ENCODE data around the gene CXCL8.

DNA sequence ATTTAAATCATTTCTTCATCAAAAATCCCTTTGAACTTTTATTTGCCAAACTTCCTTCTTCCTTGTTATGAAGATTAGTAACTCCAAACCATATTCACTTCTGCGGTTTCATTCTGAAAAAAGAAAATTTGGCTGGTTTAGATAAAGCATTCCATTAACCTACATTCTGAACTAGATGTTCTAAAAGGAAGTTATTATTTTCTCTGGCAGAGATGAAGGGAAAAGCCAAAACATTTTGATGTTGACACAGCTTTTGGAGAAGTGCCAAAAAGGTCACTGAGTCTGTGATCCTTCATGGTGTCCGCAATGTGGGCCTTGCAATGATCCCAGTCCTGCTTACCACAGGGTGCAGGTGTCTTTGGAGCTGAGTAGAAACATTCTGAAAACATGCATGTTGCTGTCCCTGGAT lies 36.0 kb downstream of the CXCL8 start:
- TF ChIP-seq, protein P1, sequence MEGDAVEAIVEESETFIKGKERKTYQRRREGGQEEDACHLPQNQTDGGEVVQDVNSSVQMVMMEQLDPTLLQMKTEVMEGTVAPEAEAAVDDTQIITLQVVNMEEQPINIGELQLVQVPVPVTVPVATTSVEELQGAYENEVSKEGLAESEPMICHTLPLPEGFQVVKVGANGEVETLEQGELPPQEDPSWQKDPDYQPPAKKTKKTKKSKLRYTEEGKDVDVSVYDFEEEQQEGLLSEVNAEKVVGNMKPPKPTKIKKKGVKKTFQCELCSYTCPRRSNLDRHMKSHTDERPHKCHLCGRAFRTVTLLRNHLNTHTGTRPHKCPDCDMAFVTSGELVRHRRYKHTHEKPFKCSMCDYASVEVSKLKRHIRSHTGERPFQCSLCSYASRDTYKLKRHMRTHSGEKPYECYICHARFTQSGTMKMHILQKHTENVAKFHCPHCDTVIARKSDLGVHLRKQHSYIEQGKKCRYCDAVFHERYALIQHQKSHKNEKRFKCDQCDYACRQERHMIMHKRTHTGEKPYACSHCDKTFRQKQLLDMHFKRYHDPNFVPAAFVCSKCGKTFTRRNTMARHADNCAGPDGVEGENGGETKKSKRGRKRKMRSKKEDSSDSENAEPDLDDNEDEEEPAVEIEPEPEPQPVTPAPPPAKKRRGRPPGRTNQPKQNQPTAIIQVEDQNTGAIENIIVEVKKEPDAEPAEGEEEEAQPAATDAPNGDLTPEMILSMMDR (IDR thresholded peaks at IDR 0.05) = no peak
- TF ChIP-seq EZH2 (IDR thresholded peaks at IDR 0.05) = no peak

Data from neural progenitor cell (in vitro differentiated cells).